ENCODE data around the gene GRM5.

The GRM5 gene

DNA sequence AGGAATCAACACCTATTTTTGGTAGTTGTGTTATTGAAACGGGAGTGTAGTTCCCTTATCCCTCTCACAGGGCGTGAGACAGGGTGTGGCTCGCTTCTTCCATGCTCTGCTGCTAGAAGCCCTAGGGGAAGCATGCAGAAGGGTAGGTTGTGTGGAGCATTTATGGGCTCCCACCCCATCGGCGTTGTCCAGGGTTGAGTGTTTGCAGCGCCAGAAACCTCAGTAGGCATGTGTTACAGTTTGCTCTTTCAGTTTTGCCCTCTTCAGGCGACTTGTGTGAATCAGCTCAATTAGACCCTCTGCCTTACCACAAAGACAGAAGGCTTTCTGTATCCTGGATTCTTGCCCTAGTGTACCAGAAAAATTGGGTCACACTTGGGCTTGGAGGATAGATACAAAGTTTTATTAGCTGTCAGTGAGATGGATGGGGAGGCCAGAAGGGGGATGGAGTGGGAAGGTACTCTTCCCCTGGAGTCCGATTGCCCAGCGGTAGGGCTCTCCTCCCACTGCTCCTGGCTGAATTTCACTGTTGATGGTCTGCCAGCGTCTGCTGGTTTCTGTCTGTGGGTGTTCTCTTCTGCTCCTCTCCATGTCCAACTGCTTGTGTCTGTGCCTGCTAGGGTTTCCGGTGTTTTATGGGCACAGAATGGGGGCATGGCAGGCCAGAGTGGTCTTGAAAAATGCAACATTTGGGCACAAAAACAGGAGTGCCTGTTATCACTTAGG lies 369.9 kb downstream of the GRM5 start:
- no peak for DNase-seq

DNA sequence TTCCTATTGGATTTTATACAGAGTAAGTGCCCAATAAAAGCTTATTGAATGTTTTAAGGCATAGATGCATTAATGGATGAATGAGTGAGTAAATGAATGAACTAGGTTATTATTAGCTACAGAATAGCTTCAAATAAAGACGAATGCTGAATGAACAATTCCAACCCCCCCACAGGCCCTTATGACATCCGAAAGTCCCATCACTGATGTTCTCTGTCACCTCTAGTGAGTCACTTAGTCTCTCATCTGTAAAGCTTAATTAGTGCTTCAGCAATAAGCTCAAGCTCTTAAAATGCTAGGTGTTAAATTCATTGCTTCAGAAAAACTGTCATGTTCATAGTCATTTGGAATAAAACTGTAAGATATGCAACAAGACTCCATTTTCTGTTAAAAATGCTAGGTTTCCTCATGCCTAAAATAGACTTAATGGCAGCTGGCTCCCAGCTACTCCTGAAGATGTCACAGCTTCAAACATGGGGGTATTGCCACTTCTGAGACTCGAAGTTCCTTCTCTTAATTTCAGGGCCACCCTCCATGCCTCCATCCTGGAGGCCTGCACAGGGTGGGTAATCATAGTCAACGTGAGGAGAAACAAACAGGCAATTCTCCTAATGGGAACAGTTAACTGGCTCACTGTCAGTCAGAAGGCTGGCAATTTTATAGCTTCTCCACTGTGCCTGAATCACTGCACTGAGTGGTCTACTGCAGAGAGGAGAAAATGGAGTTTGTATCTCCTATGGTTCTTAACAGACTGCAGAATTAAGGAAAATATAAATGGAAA lies 373.3 kb downstream of the GRM5 start:
- DNase-seq, result no peak

- no peak for DNase-seq
Measured at GRCh38 chr11:88689548-88690240, 376.1 kb downstream of the GRM5 start.

GRCh38 chr11:88683024-88683423 lies 382.8 kb downstream of the GRM5 start:
- no peak for DNase-seq

GRCh38 chr11:88680806-88681205 lies 385.0 kb downstream of the GRM5 start:
- no peak for DNase-seq

- DNase-seq, result no peak
Measured at GRCh38 chr11:88666364-88666763, 399.4 kb downstream of the GRM5 start.

DNA sequence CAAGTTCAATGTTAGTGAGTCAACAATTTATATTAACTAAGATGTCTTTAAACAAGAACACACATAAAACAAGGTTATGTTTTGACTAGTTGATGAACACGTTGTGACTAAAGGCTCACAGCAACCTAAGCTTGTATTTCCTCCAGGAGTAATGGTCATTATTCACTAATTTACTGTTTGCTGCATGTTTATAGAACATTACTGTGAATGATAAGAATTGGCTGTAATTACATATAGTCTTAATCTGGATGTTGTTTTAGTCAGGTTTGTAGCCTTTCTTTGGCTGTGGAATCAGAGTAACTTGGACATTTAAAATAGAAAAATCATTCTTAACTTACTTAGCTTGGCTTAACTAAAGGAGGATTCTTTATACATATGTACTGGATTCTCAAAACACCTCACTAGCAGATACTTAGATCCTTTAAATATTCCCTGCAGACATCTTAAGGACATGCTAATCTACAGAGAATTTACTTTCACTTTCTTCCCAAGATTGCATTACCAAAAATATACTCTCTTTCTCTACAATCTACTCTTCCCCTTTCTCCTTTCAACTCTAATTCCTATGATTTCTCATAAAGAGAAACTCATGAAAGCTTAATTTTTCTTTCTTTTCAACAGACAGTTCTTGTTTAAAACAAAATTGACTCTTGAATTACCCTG lies 408.6 kb downstream of the GRM5 start:
- DNase-seq, result no peak

DNA sequence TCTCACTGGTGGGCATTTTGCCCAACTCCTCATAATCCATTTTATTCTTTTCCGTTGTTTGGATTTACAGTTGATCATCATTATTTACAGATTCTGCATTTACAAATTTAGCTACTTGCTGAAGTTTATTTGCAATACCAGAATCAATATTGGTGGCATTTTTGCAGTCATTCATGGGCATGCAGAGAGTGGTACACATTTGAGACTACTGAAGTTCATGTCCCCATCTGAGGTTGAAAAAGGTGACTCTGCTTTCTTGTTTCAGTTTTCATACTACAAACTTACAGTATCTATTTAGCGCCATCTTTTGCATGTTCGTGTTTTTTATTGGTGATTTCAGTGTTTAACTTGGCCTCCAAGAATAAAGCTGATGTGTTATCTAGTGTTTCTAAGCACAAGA lies 409.5 kb downstream of the GRM5 start:
- no peak for DNase-seq

GRCh38 chr11:88655656-88656055 lies 410.1 kb downstream of the GRM5 start:
- no peak for DNase-seq

DNA sequence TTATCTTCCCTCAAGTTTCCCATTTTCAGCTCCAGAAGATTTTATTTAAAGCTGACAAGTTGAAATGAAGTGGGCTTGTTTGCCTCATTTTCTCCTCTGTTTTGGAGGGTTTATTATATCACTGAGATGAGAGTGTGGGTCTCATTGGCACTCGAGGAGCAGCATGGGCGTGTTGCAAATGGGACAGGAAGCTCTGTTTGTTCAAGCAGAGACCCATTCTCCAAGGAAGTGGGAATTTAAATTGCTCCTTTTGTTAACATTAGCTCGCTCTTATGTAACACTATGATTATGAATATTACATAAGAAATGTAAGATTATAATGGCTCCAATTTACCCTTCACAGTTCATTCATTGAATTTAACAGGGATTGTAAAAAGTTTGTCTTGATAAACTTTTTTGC lies 410.6 kb downstream of the GRM5 start:
- DNase-seq, result no peak

- no peak for DNase-seq
Measured at GRCh38 chr11:88651556-88651955, 414.2 kb downstream of the GRM5 start.

DNA sequence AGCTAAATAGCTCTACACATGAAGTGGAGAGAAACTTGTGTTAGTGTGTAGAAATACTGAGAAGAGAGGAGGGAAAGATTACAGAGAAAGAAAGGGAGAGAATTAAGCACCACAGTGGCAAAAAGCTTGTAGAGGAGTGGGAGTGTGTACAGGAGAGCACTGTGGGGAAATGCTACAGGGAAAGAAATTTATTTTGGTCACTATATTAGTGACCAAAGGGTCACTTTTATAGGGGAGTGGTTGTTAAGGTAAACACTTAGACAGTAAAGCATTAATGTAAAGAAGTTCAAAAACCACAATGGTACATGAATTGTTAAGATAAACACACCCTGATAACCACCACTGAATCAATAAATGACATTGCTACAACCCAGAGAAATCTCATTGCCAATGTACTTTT lies 421.1 kb downstream of the GRM5 start:
- DNase-seq, result no peak

DNA sequence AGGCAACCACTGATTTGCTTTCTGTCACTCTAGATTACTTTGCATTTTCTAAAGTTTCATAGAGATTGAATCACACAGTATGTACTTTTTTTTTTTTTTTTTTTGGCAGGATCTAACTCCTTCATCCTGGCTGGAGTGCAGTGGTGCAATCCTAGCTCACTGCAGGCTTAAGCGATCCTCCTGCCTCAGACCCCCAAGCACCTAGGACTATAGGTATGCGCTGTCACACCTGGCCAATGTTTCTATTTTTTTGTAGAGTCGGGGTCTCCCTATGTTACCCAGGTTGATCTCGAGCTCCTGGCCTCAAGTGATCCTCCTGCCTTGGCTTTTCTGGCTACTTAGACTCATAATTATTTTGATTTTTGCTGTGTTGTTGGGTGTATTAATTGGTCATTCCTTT lies 433.6 kb downstream of the GRM5 start:
- no peak for DNase-seq

DNA sequence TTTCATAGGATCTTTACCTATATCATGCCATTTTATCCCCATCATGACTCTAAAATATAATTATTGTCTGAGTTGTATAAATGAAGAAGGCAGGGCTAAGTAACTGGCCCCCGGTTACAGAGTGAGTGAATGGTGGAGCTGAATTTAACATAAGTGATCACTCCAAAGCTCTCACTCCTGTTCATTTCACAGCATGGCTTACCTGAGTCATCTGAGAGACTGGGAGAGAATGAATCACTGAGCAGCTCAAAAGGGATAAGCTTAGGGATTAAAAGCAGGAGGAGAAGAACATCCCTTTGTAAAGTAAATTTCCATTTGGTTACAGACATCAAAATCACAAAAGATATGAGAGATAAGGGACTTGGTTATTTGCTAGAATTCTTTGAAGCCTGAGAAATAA lies 434.3 kb downstream of the GRM5 start:
- DNase-seq, result no peak

GRCh38 chr11:88629496-88629895 lies 436.3 kb downstream of the GRM5 start:
- DNase-seq, result no peak

DNA sequence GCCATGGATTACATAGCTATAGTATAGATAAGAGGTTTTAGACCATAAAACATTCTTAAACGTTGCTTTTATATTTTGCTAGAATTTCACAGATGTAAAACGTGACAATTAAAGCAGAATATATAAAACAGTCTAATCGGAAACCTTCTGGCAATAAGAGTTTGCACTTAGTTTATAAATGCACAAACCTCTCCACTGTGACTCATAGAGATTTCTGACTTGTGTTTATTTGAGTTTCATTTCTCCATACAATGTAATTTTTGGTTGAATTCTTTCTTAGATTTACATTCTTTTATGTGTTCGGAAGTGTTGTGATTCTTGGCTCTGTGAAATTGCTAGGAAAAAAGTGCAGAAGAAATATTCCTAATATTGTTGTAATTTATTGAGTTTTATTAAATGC lies 439.6 kb downstream of the GRM5 start:
- DNase-seq, result no peak

- no peak for DNase-seq
Measured at GRCh38 chr11:88623531-88623930, 442.3 kb downstream of the GRM5 start.

DNA sequence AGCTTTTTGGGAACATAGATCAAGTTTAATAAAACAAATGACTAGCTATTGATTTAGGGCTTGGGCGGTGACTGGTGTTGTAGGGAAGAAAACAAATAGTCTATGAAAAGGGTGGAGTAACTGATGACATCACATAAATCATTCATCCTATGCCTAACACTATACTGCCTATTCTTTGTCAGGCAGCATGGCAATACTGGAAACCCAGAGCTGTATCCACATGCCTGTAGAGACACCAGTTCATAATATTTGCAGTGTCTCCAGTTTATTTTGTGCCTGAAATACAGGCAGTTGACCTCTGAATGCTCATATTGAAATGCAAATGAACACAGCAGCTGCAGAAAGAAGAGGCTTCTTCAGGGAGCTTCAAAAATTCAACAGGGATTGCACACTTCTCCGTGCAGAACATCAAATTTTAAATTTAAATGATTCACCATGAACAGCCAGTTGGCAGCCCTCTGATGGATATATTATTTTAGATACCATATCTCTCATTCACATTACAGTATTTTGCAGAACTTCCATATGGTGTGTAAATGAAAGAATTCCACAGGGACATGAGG lies 445.1 kb downstream of the GRM5 start:
- no peak for DNase-seq

DNA sequence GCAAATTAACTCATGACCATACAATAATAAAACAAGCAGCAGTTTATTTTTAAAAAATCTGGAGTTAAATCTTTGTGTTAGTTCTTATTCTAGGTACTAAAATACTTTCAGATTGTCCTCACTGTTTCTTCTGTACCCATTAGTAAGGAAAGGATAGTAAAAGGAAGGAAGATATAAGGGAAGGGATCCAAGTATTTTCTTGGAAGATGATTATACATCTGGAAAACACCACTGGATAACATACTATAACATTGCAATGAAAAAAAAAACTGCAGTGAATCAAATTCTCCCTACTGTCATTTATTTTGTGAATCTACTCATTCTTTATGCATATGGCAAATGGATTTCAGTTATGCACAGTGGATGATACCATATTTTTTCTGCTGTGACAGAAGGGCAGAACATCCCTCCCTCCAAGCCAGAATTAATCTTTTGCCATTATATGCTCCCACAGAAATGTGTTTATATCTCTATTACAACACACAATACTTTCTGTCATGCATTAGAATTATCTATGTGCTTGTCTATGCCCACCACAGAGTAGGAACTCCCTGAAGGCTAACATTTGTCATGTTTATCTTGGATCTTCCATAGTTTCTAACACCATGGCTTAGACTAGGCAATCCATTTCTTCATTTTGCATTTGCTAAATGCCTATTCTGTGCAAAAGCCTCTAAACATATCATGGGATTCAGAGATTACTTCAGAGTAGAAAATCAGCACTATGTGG lies 446.0 kb downstream of the GRM5 start:
- no peak for DNase-seq

DNA sequence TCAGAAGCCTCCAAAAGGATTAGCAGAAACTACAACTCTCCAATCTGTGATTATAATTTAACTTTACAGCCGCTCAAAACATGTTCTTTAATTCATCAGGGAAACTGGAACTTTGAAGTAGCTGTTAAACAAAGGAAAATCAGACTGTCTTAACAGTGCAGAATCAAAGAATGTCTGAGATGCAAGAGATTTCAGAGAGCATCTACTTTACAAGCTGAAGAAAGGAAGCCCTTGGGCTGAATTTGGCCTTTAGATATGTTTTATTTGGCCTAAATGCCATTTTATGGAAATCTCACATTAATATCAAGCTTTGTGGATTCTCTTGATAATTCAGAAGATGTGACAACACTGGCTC lies 446.7 kb downstream of the GRM5 start:
- DNase-seq, result no peak

- no peak for DNase-seq
Measured at GRCh38 chr11:88618327-88619070, 447.3 kb downstream of the GRM5 start.

- DNase-seq, result no peak
Measured at GRCh38 chr11:88617226-88617625, 448.6 kb downstream of the GRM5 start.
